GM12878 (cell line): Measurements from ENCODE around the gene PDXDC1. TPM values are rescaled to one million over a fixed set of nuclear protein-coding genes. Genes with fewer than 3 reads are reported as not detected.
A peak's percentile ranks its signal among the peaks of the same experiment; 100 is the strongest.
"Not testable (repeated sequence)": the region's sequence is repeated elsewhere in the genome, so short reads cannot be mapped to it uniquely, and the experiment has no call there.

Experiments
- ATAC-seq: fragments of 200-7000 bp; cut with Tn5 transposase; 3 replicates; pipeline ENCODE4 v1.9.1; 2020; ENCODE audit warnings: mild to moderate bottlenecking, moderate library complexity
- BruUV-seq: library from RNA; stranded (reverse); fragments of 400-500 nt; replicated peaks from 2 replicates; lab custom pipeline; 2021; lab: Mats Ljungman, UMichigan
- CTCF ChIA-PET: fragments of 300-600 bp; sonication (Branson Sonifier 250); formaldehyde crosslinking; extraction: SDS; loops from one replicate; lab custom pipeline; 2021; ENCODE audit warnings: inconsistent platforms; lab: Yijun Ruan, JAX
- POLR2A ChIA-PET: fragments of 350-600 bp; formaldehyde crosslinking; extraction: SDS; loops from one replicate; lab custom pipeline; 2021; ENCODE audit warnings: inconsistent platforms; lab: Charles Lee
- RAD21 ChIA-PET: fragments of 300-600 bp; sonication (Branson Sonifier 250); formaldehyde crosslinking; loops from one replicate; lab custom pipeline; 2023; ENCODE audit warnings: antibody characterized with exemption; ENCODE audit not compliant: unreplicated experiment; lab: Charles Lee
- SMC1A ChIA-PET: fragments of 300-600 bp; sonication (Branson Sonifier 250); formaldehyde crosslinking; loops from one replicate; lab custom pipeline; 2023; ENCODE audit not compliant: unreplicated experiment, uncharacterized antibody; lab: Charles Lee
- DNase-seq: peaks from one replicate; pipeline ENCODE4 v3.0.0-alpha.2; 2011; ENCODE audit warnings: low read depth, low spot score
- FAIRE-seq: peaks from 3 replicates; lab custom pipeline; 2011; peaks lifted over from hg19 to GRCh38; lab: Jason Lieb, UNC
- H2AFZ ChIP-seq: 2 replicates; pipeline ENCODE4 v1.6.0; 2011; ENCODE audit warnings: low read depth, low read length, control low read depth; ENCODE audit not compliant: control insufficient read depth
- H3K27ac ChIP-seq: 2 replicates; pipeline ENCODE4 v1.5.1; 2011; ENCODE audit warnings: control low read depth; ENCODE audit not compliant: control insufficient read depth, insufficient read depth
- H3K27me3 ChIP-seq, 2 experiments: replicated peaks in 1 of 2; 2 replicates each; pipeline versions ENCODE4 v1.6.0 to v1.6.1; 2011; ENCODE audit warnings: low read length in 1 of 2; ENCODE audit not compliant: control insufficient read depth in 2 of 2, insufficient read depth in 2 of 2
- H3K36me3 ChIP-seq, 2 experiments: 2 replicates each; pipeline ENCODE4 v1.5.1; 2011; ENCODE audit warnings: low read length in 1 of 2; ENCODE audit not compliant: control insufficient read depth in 2 of 2, insufficient read depth in 2 of 2
- H3K4me1 ChIP-seq: 2 replicates; pipeline ENCODE4 v1.6.1; 2011; ENCODE audit warnings: mild to moderate bottlenecking, low read length, moderate library complexity, mixed read lengths; ENCODE audit not compliant: control insufficient read depth, insufficient read depth
- H3K4me2 ChIP-seq: 2 replicates; pipeline ENCODE4 v1.6.0; 2011; ENCODE audit warnings: control low read depth; ENCODE audit not compliant: control insufficient read depth, insufficient read depth
- H3K4me3 ChIP-seq: fragments of 200-600 bp; sonication (generic); 2 replicates; pipeline ENCODE4 v1.5.1; 2016
- H3K79me2 ChIP-seq: 2 replicates; pipeline ENCODE4 v1.6.0; 2011; ENCODE audit warnings: low read length; ENCODE audit not compliant: control insufficient read depth, insufficient read depth
- H3K9ac ChIP-seq: 2 replicates; pipeline ENCODE4 v1.8.0; 2011; ENCODE audit warnings: low read length, control low read depth, mixed read lengths; ENCODE audit not compliant: control insufficient read depth, insufficient read depth
- H3K9me3 ChIP-seq: replicated peaks from 3 replicates; pipeline ENCODE4 v1.5.1; 2011; ENCODE audit warnings: mild to moderate bottlenecking, low read length; ENCODE audit not compliant: control insufficient read depth, insufficient read depth
- H4K20me1 ChIP-seq: 2 replicates; pipeline ENCODE4 v1.6.0; 2011; ENCODE audit not compliant: control insufficient read depth, insufficient read depth
- whole genome bisulfite sequencing: methylation state at CpG from one replicate; pipeline ENCODE4 v1.1.6; 2016; ENCODE audit warnings: low lambda C conversion rate; ENCODE audit not compliant: insufficient replicate concordance, insufficient coverage; ENCODE audit errors: missing lambda C conversion rate; 5-methylcytosine and 5-hydroxymethylcytosine counted together
- in situ Hi-C: fragments of 300-500 bp; cut with MboI; formaldehyde crosslinking; loops from 9 replicates; pipeline ENCODE4 v1.14.3; 2018; ENCODE audit warnings: mixed read lengths
- intact Hi-C: fragments of 100-400 bp; cut with micrococcal nuclease; formaldehyde crosslinking; loops from one replicate; pipeline ENCODE4 v1.14.2; 2022; ENCODE audit not compliant: unreplicated experiment
- polyA plus RNA-seq, 11 experiments: library from polyadenylated mRNA; depleted of rRNA in 4 of 11; unstranded in 6 of 11; stranded (reverse) in 5 of 11; fragments of >200 nt; fragmentation: Nextera tagmentation in 4 of 11; fragmentation: Illumina TruSeq in 1 of 11; extraction: Ambion mirVana in 4 of 11; extraction: Trizol in 1 of 11; gene quantifications; 1 replicate in 1 of 11; 2 replicates in 10 of 11; pipeline versions ENCODE4 v1.2.1 to v1.2.3, GENCODE V29; 2011 to 2016; ENCODE audit warnings: inconsistent platforms in 2 of 11, missing spikeins in 2 of 11, low read depth in 1 of 11
- total RNA-seq, 4 experiments: library from RNA; depleted of rRNA in 3 of 4; stranded (reverse); fragments of >200 nt in 3 of 4; fragmentation: Illumina TruSeq in 1 of 4; extraction: Trizol in 1 of 4; gene quantifications; 2 replicates each; pipeline versions ENCODE4 v1.2.1 to v1.2.3, GENCODE V29; 2013 to 2021

The PDXDC1 gene
- total and polyA plus RNA-seq, 10 of the 15 experiments (the other 5 are each of a cell fraction or from before 2014, with no cell fraction given) = 6.1 to 78.2 (median 53.8) TPM

DNA sequence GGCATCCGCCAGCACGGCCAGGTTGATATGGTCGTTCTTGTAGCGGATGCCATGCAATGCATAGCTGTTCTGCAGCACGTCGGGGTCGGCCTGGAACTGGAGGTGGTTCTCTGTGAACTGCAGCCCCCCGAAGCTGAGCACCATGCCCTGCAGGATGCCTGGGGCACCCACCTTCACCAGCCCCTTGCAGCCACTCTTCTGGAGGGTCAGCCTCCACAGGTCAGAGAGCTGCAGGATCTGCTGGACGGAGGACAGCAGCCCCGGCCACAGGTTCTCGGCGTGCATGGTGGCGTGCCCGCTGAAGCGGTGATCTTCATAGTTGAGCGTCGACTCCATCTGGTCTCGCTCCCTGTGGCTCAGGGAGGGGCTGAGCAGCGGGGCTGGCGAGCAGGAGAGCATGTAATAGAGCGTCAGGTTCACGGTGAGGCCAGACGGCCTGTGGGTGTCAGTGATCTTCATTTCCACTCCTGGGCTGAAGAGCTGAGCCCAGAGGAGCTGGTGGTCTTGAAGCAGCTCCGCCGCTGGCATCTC lies 13.9 kb downstream of the PDXDC1 start:
- H3K79me2 ChIP-seq, H2AFZ ChIP-seq, in situ Hi-C loops, POLR2A ChIA-PET, SMC1A ChIA-PET, H3K9ac ChIP-seq, H3K9me3 ChIP-seq, H3K4me3 ChIP-seq, H4K20me1 ChIP-seq, H3K4me2 ChIP-seq, BruUV-seq, CTCF ChIA-PET, DNase-seq, intact Hi-C loops, H3K27ac ChIP-seq, H3K4me1 ChIP-seq, H3K36me3 ChIP-seq, RAD21 ChIA-PET, FAIRE-seq, H3K27me3 ChIP-seq: not testable (repeated sequence)
- 85% methylated on average over 25 of the region's 25 CpGs for WGBS
- peak; percentile 84 for ATAC-seq

DNA sequence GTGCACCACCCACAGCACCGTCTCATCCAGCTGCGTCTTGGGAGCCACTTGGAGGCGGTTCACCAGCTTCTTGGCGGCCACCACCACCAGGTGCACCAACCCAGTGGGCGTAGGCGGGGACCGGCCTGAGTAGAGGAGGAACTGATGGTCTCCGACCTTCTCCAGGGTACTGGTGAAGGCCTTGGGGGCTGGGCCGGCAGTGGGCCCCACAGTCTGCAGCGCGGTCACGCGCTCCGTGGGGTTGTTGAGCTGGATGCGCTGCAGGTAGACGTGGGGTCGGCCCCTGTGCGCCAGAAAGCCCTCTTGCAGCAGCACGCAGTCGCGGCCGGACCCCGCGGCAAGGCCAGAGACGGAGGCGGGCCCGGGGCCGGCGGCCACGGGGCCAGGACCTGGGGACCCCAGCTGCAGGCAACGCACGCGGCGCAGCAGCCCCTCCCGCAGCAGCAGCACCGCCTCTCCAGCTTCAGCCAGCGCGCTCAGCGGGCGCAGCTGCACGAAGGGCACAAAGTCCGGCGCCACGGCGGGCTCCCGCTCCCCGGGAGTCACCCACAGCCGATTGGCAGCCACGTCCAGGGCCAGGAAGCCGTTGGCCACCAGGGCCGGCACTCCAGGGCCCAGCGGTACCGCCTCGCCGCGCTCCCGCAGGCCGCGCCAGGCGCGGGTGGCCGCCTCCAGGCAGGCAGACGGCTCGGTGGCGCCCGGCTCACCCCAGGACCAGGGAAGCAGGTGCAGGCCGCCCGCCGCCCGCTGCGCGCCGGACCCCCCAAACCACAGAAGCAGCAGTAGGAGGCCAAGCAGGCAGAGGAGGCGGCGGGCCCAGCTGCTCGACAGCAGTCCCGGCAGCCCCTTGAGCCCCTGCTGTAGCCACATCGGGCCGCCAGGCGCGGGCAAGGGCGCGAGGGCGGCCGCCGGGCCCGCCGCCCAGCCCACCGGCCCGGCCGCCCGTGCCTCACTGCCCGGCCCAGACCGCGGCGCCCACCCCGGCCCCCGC lies 14.8 kb downstream of the PDXDC1 start:
- H3K4me3 ChIP-seq, SMC1A ChIA-PET, H3K27ac ChIP-seq, H4K20me1 ChIP-seq, H3K9ac ChIP-seq, H3K27me3 ChIP-seq, H2AFZ ChIP-seq, BruUV-seq, H3K4me1 ChIP-seq, H3K4me2 ChIP-seq, DNase-seq, H3K36me3 ChIP-seq, RAD21 ChIA-PET, FAIRE-seq, intact Hi-C loops, H3K79me2 ChIP-seq, POLR2A ChIA-PET, CTCF ChIA-PET, in situ Hi-C loops, H3K9me3 ChIP-seq: not testable (repeated sequence)
- WGBS = 97% methylated on average over 75 of the region's 98 CpGs
- peak; percentile 76 for ATAC-seq

DNA sequence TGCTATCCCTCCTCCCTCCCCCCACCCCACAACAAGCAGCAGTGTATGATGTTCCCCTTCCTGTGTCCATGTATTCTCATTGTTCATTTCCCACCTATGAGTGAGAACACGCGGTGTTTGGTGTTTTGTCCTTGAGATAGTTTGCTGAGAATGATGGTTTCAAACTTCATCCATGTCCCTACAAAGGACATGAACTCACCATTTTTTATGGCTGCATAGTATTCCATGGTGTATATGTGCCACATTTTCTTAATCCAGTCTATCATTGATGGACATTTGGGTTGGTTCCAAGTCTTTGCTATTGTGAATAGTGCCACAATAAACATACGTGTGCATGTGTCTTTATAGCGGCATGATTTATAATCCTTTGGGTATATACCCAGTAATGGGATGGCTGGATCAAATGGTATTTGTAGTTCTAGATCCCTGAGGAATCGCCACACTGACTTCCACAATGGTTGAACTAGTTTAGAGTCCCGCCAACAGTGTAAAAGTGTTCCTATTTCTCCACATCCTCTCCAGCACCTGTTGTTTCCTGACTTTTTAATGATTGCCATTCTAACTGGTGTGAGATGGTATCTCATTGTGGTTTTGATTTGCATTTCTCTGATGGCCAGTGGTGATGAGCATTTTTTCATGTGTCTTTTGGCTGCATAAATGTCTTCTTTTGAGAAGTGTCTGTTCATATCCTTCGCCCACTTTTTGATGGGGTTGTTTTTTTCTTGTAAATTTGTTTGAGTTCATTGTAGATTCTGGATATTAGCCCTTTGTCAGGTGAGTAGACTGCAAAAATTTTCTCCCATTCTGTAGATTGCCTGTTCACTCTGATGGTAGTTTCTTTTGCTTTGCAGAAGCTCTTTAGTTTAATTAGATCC lies 18.7 kb downstream of the PDXDC1 start:
- in situ Hi-C loops, DNase-seq, ATAC-seq, H3K79me2 ChIP-seq, FAIRE-seq, CTCF ChIA-PET, H3K27me3 ChIP-seq, H3K36me3 ChIP-seq, H3K4me2 ChIP-seq, H3K4me3 ChIP-seq, POLR2A ChIA-PET, H2AFZ ChIP-seq, BruUV-seq, H3K9me3 ChIP-seq, H3K27ac ChIP-seq, SMC1A ChIA-PET, intact Hi-C loops, H3K4me1 ChIP-seq, H3K9ac ChIP-seq, H4K20me1 ChIP-seq, RAD21 ChIA-PET: not testable (repeated sequence)
- WGBS = 79% methylated on average over 6 of the region's 7 CpGs
